Keratinocyte (primary cell): ENCODE data around the gene EGFLAM. TPM values are rescaled to one million over a fixed set of nuclear protein-coding genes. Genes with fewer than 3 reads are reported as not detected.

Experiments used
- DNase-seq: peaks from one replicate; pipeline ENCODE4 v3.0.0-alpha.2; 2011; ENCODE audit warnings: low read depth, missing footprints, low spot score
- FAIRE-seq: peaks from 2 replicates; lab custom pipeline; 2011; peaks lifted over from hg19 to GRCh38; lab: Jason Lieb, UNC
- H2AFZ ChIP-seq: 2 replicates; pipeline ENCODE4 v1.6.0; 2012; ENCODE audit warnings: low read length, control low read depth, inconsistent platforms; ENCODE audit not compliant: control insufficient read depth
- H3K27ac ChIP-seq: 2 replicates; pipeline ENCODE4 v1.5.1; 2011; ENCODE audit warnings: low read length; ENCODE audit not compliant: control insufficient read depth, insufficient read depth
- H3K27me3 ChIP-seq: 3 replicates; pipeline ENCODE4 v1.6.0; 2011; ENCODE audit warnings: low read length; ENCODE audit not compliant: control insufficient read depth, insufficient read depth; ENCODE audit errors: extremely low read depth
- H3K36me3 ChIP-seq, 2 experiments: 2 replicates in 1 of 2; 3 replicates in 1 of 2; pipeline ENCODE4 v1.5.1; 2011; ENCODE audit warnings: low read length in 2 of 2, mild to moderate bottlenecking in 1 of 2; ENCODE audit not compliant: control insufficient read depth in 2 of 2, insufficient read depth in 2 of 2; ENCODE audit errors: extremely low read depth in 1 of 2
- H3K4me1 ChIP-seq: 3 replicates; pipeline ENCODE4 v1.5.1; 2011; ENCODE audit warnings: low read length; ENCODE audit not compliant: control insufficient read depth, insufficient read depth; ENCODE audit errors: extremely low read depth
- H3K4me2 ChIP-seq: 3 replicates; pipeline ENCODE4 v1.6.0; 2011; ENCODE audit warnings: low read depth, low read length; ENCODE audit not compliant: control insufficient read depth, insufficient read depth; ENCODE audit errors: extremely low read depth
- H3K4me3 ChIP-seq, 3 experiments: fragments of 200-600 bp in 1 of 3; sonication (generic) in 1 of 3; 2 replicates in 2 of 3; 3 replicates in 1 of 3; pipeline ENCODE4 v1.5.1; 2011 to 2016; ENCODE audit warnings: low read length in 3 of 3, mild to moderate bottlenecking in 3 of 3, control low read depth in 2 of 3, inconsistent platforms in 1 of 3, low read depth in 1 of 3, mixed read lengths in 1 of 3, mixed run types in 1 of 3, moderate library complexity in 1 of 3; ENCODE audit not compliant: control insufficient read depth in 2 of 3, insufficient read depth in 2 of 3; ENCODE audit errors: extremely low read depth in 1 of 3
- H3K79me2 ChIP-seq: 2 replicates; pipeline ENCODE4 v1.6.0; 2012; ENCODE audit warnings: low read length; ENCODE audit not compliant: control insufficient read depth, insufficient read depth
- H3K9ac ChIP-seq: 3 replicates; pipeline ENCODE4 v1.6.0; 2011; ENCODE audit warnings: low read length; ENCODE audit not compliant: control insufficient read depth, insufficient read depth; ENCODE audit errors: extremely low read depth
- H3K9me1 ChIP-seq: 3 replicates; pipeline ENCODE4 v1.6.0; 2011; ENCODE audit warnings: low read length; ENCODE audit not compliant: control insufficient read depth, insufficient read depth; ENCODE audit errors: extremely low read depth
- H3K9me3 ChIP-seq: 2 replicates; pipeline ENCODE4 v1.5.1; 2012; ENCODE audit warnings: low read depth, low read length; ENCODE audit not compliant: control insufficient read depth
- H4K20me1 ChIP-seq: 3 replicates; pipeline ENCODE4 v1.6.0; 2011; ENCODE audit warnings: low read length; ENCODE audit not compliant: control insufficient read depth, insufficient read depth; ENCODE audit errors: extremely low read depth
- EZH2 ChIP-seq: IDR thresholded peaks from one replicate; pipeline ENCODE4 v1.6.1; 2012; ENCODE audit warnings: inconsistent platforms, mild to moderate bottlenecking, low read length, moderate library complexity
- dilution Hi-C: fragments of 300-500 bp; cut with MboI; formaldehyde crosslinking; loops from one replicate; pipeline ENCODE4 v1.7.0; 2020; ENCODE audit warnings: low sequenced_read_pairs; ENCODE audit not compliant: extremely low pct_ligation_motif_present
- polyA plus RNA-seq, 5 experiments: library from polyadenylated mRNA; depleted of rRNA in 3 of 5; stranded (reverse) in 3 of 5; stranded (forward) in 1 of 5; unstranded in 1 of 5; fragments of >200 nt; gene quantifications; 1 replicate in 1 of 5; 2 replicates in 3 of 5; 3 replicates in 1 of 5; pipeline versions ENCODE4 v1.2.1 to v1.2.3, GENCODE V29; 2011 to 2012; ENCODE audit warnings: missing spikeins in 2 of 5, low read depth in 1 of 5, low replicate concordance in 1 of 5
- TF ChIP-seq, protein P1 (sequence below), 3 experiments: IDR thresholded peaks in 1 of 3; conservative IDR thresholded peaks in 1 of 3; optimal IDR thresholded peaks in 1 of 3; 2 replicates in 2 of 3; 3 replicates in 1 of 3; pipeline versions ENCODE3 to v1.5.1; 2011; ENCODE audit warnings: low read length in 3 of 3, mild to moderate bottlenecking in 3 of 3, moderate library complexity in 2 of 3, control low read depth in 1 of 3, inconsistent platforms in 1 of 3; ENCODE audit not compliant: insufficient read depth in 2 of 3; ENCODE audit errors: extremely low read depth in 1 of 3

EGFLAM gene
- polyA plus RNA-seq, 1 donor (not counting 4 experiments of a cell fraction or from before 2014, with no cell fraction given) = not detected

DNA sequence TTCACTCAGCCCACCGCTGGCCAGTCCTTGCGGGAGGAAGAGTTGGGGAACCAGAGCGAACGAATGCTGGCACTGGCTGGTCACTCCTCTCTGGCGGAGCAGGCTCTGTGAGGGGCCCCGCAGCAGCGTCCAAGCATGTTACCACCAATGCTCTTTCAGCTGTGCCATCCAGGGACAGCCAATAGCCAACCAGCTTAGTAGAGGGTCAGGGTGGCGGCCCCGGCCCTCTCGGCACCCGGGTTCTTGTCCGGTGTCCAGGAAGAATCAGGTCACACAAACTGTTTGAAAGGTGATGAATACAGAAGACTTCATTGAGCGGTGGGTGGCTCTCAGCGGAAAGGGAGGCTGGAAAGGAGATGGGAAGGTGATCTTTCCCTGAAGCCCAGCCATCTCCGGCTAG is 135.3 kb downstream of the EGFLAM start:
- FAIRE-seq (no peak), DNase-seq (no peak)
- H3K9me3 ChIP-seq = no peaks in the 10 kb centered on the region
- dilution Hi-C loops = no loop called here
- no peaks in the 10 kb centered on the region for H3K9me1 ChIP-seq
- no peak overlapping the region for H2AFZ ChIP-seq
- H4K20me1 ChIP-seq = no peaks in the 10 kb centered on the region
- H3K4me2 ChIP-seq = no peak overlapping the region
- H3K27me3 ChIP-seq = no peaks in the 10 kb centered on the region
- H3K4me3 ChIP-seq = no peak overlapping the region
- no peak overlapping the region for H3K27ac ChIP-seq
- H3K9ac ChIP-seq = no peak overlapping the region
- H3K4me1 ChIP-seq = no peaks in the 10 kb centered on the region
- no peaks in the 10 kb centered on the region for H3K79me2 ChIP-seq
- no peak for TF ChIP-seq EZH2
- TF ChIP-seq, protein P1, sequence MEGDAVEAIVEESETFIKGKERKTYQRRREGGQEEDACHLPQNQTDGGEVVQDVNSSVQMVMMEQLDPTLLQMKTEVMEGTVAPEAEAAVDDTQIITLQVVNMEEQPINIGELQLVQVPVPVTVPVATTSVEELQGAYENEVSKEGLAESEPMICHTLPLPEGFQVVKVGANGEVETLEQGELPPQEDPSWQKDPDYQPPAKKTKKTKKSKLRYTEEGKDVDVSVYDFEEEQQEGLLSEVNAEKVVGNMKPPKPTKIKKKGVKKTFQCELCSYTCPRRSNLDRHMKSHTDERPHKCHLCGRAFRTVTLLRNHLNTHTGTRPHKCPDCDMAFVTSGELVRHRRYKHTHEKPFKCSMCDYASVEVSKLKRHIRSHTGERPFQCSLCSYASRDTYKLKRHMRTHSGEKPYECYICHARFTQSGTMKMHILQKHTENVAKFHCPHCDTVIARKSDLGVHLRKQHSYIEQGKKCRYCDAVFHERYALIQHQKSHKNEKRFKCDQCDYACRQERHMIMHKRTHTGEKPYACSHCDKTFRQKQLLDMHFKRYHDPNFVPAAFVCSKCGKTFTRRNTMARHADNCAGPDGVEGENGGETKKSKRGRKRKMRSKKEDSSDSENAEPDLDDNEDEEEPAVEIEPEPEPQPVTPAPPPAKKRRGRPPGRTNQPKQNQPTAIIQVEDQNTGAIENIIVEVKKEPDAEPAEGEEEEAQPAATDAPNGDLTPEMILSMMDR (optimal IDR thresholded peaks at IDR 0.05 in 1 of 3, IDR thresholded peaks at IDR 0.05 in 1 of 3, conservative IDR thresholded peaks at IDR 0.05 in 1 of 3; ENCODE audit: extremely low read depth in 1 of 3, insufficient read depth in 2 of 3, low read length in 3 of 3) = no peak
- no peaks in the 10 kb centered on the region for H3K36me3 ChIP-seq

DNA sequence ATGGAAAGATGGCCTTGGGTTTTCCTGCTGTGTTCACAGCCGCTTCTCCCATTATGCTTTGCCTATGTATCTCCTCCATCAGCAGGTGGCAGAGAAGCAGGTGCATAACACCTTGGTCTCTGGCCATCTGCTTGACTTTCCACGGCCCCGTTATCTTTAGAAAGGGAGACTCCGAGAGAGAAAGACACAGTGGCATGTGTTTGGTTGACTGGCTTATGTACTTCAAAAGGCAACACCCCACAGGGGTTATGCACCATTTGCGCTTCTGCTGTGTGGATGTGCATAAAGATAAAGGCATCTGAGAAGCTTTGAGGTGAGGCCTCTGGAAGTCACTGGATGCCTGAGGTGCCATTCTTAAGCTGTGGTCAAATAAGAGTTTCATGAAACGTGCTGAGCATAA is 138.4 kb downstream of the EGFLAM start:
- no peaks in the 10 kb centered on the region for H3K9me1 ChIP-seq
- TF ChIP-seq, protein P1 (optimal IDR thresholded peaks at IDR 0.05 in 1 of 3, IDR thresholded peaks at IDR 0.05 in 1 of 3, conservative IDR thresholded peaks at IDR 0.05 in 1 of 3; ENCODE audit: extremely low read depth in 1 of 3, insufficient read depth in 2 of 3, low read length in 3 of 3) = no peak
- no peak for TF ChIP-seq EZH2
- no peak for DNase-seq
- no peaks in the 10 kb centered on the region for H3K36me3 ChIP-seq
- no peak overlapping the region for H3K4me3 ChIP-seq
- H3K9me3 ChIP-seq = no peaks in the 10 kb centered on the region
- dilution Hi-C loops = no loop called here
- H4K20me1 ChIP-seq = no peaks in the 10 kb centered on the region
- no peak overlapping the region for H3K4me2 ChIP-seq
- H3K79me2 ChIP-seq = no peaks in the 10 kb centered on the region
- no peaks in the 10 kb centered on the region for H3K4me1 ChIP-seq
- H3K9ac ChIP-seq = no peak overlapping the region
- H2AFZ ChIP-seq = no peak overlapping the region
- no peak overlapping the region for H3K27ac ChIP-seq
- FAIRE-seq = no peak
- no peaks in the 10 kb centered on the region for H3K27me3 ChIP-seq
